Effector memory CD4-positive, alpha-beta T cell (primary cell): Measurements from ENCODE around the gene PPP2R5D.

Source experiments
- DNase-seq, 3 donors: peaks; one replicate each; pipeline ENCODE4 v3.0.0-alpha.2; 2020
- H3K27ac ChIP-seq: 2 replicates; pipeline ENCODE4 v1.7.0; 2013; ENCODE audit warnings: mild to moderate bottlenecking, low read length, moderate library complexity; ENCODE audit not compliant: insufficient read depth, poor library complexity, severe bottlenecking
- H3K27me3 ChIP-seq: replicated peaks from 2 replicates; pipeline ENCODE4 v1.7.0; 2013; ENCODE audit warnings: mild to moderate bottlenecking, low read length; ENCODE audit not compliant: insufficient read depth, control insufficient read depth, poor library complexity, severe bottlenecking
- H3K36me3 ChIP-seq: 2 replicates; pipeline ENCODE4 v1.7.0; 2013; ENCODE audit warnings: mild to moderate bottlenecking, low read length, moderate library complexity; ENCODE audit not compliant: control insufficient read depth, insufficient read depth
- H3K4me1 ChIP-seq: 2 replicates; pipeline ENCODE4 v1.7.0; 2013; ENCODE audit warnings: low read length, mild to moderate bottlenecking; ENCODE audit not compliant: control insufficient read depth, insufficient read depth, poor library complexity, severe bottlenecking
- H3K4me3 ChIP-seq: 2 replicates; pipeline ENCODE4 v1.7.0; 2013; ENCODE audit warnings: low read length, low read depth, mild to moderate bottlenecking; ENCODE audit not compliant: insufficient read depth, poor library complexity, severe bottlenecking
- H3K9me3 ChIP-seq: 2 replicates; pipeline ENCODE4 v1.7.0; 2013; ENCODE audit warnings: mild to moderate bottlenecking, low read length, moderate library complexity; ENCODE audit not compliant: control insufficient read depth

The PPP2R5D gene

GRCh38 chr6:43021270-43022047 lies 37.1 kb downstream of the PPP2R5D start, which contains the start of gene RRP36:
Gene RRP36 (plus strand): TSS chr6:43021623. CDS start chr6:43021655, 32 bp downstream.
- Histone ChIP-seq H3K36me3 (peaks cover 38% of the 10 kb centered on the region), H3K4me1 (peaks cover 16% of the 10 kb centered on the region), H3K9me3 (no peaks in the 10 kb centered on the region), H3K27ac (peak within 1 kb of the TSS; percentile 65), H3K4me3 (peak within 1 kb of the TSS; percentile 74), H3K27me3 (no peaks in the 10 kb centered on the region)
- peak; percentile 35 to 54 (median 53) for DNase-seq

- H3K4me1 ChIP-seq = peaks cover 12% of the 10 kb centered on the region
- no peak overlapping the region for H3K4me3 ChIP-seq
- DNase-seq = no peak
- H3K27ac ChIP-seq = no peak overlapping the region
- H3K36me3 ChIP-seq = peaks cover 48% of the 10 kb centered on the region
- H3K27me3 ChIP-seq = no peaks in the 10 kb centered on the region
- H3K9me3 ChIP-seq = no peaks in the 10 kb centered on the region
Measured at GRCh38 chr6:43024436-43024835, 40.1 kb downstream of the PPP2R5D start.

GRCh38 chr6:43026365-43026764 lies 42.0 kb downstream of the PPP2R5D start:
- DNase-seq = no peak
- H3K36me3 ChIP-seq = peaks cover 53% of the 10 kb centered on the region
- no peak overlapping the region for H3K27ac ChIP-seq
- no peaks in the 10 kb centered on the region for H3K27me3 ChIP-seq
- H3K4me1 ChIP-seq = peaks cover 9% of the 10 kb centered on the region
- H3K4me3 ChIP-seq = no peak overlapping the region
- no peaks in the 10 kb centered on the region for H3K9me3 ChIP-seq

GRCh38 chr6:43029120-43029519 lies 44.8 kb downstream of the PPP2R5D start:
- Histone ChIP-seq H3K9me3 (no peaks in the 10 kb centered on the region), H3K4me1 (no peaks in the 10 kb centered on the region), H3K36me3 (peaks cover 63% of the 10 kb centered on the region), H3K27me3 (no peaks in the 10 kb centered on the region), H3K27ac (no peak overlapping the region), H3K4me3 (no peak overlapping the region)
- DNase-seq = no peak

GRCh38 chr6:43032326-43032725 lies 48.0 kb downstream of the PPP2R5D start:
- H3K4me3 ChIP-seq = no peak overlapping the region
- H3K4me1 ChIP-seq = no peaks in the 10 kb centered on the region
- H3K36me3 ChIP-seq = peaks cover 47% of the 10 kb centered on the region
- no peaks in the 10 kb centered on the region for H3K27me3 ChIP-seq
- no peak for DNase-seq
- no peak overlapping the region for H3K27ac ChIP-seq
- H3K9me3 ChIP-seq = no peaks in the 10 kb centered on the region

- Histone ChIP-seq H3K4me3 (no peak overlapping the region), H3K27me3 (no peaks in the 10 kb centered on the region), H3K27ac (no peak overlapping the region), H3K9me3 (no peaks in the 10 kb centered on the region), H3K36me3 (peaks cover 50% of the 10 kb centered on the region), H3K4me1 (no peaks in the 10 kb centered on the region)
- DNase-seq = no peak
Measured at GRCh38 chr6:43033496-43034189, 49.3 kb downstream of the PPP2R5D start.

GRCh38 chr6:43034190-43034525 lies 49.8 kb downstream of the PPP2R5D start:
- peaks cover 50% of the 10 kb centered on the region for H3K36me3 ChIP-seq

GRCh38 chr6:43035495-43036194 lies 51.3 kb downstream of the PPP2R5D start:
- peaks cover 49% of the 10 kb centered on the region for H3K36me3 ChIP-seq
- H3K4me3 ChIP-seq = no peak overlapping the region
- no peak overlapping the region for H3K27ac ChIP-seq
- DNase-seq = no peak
- H3K4me1 ChIP-seq = no peaks in the 10 kb centered on the region
- H3K9me3 ChIP-seq = no peaks in the 10 kb centered on the region
- no peaks in the 10 kb centered on the region for H3K27me3 ChIP-seq

More at GRCh38 chr6:43034190-43034525, 49.8 kb downstream of the PPP2R5D start:
- Histone ChIP-seq H3K4me1 (no peaks in the 10 kb centered on the region), H3K27ac (no peak overlapping the region), H3K9me3 (no peaks in the 10 kb centered on the region), H3K27me3 (no peaks in the 10 kb centered on the region), H3K4me3 (no peak overlapping the region)
- no peak for DNase-seq

- peaks cover 50% of the 10 kb centered on the region for H3K36me3 ChIP-seq
- H3K9me3 ChIP-seq = no peaks in the 10 kb centered on the region
- DNase-seq = no peak
- H3K4me3 ChIP-seq = no peak overlapping the region
- no peaks in the 10 kb centered on the region for H3K4me1 ChIP-seq
- no peaks in the 10 kb centered on the region for H3K27me3 ChIP-seq
- no peak overlapping the region for H3K27ac ChIP-seq
Measured at GRCh38 chr6:43036712-43037111, 52.3 kb downstream of the PPP2R5D start.

- no peak for DNase-seq
- no peaks in the 10 kb centered on the region for H3K9me3 ChIP-seq
- H3K4me3 ChIP-seq = no peak overlapping the region
- no peak overlapping the region for H3K27ac ChIP-seq
- no peaks in the 10 kb centered on the region for H3K27me3 ChIP-seq
- no peaks in the 10 kb centered on the region for H3K4me1 ChIP-seq
- H3K36me3 ChIP-seq = peaks cover 47% of the 10 kb centered on the region
Measured at GRCh38 chr6:43037197-43037596, 52.8 kb downstream of the PPP2R5D start.
